Activated CD8-positive, alpha-beta memory T cell treated with anti-CD3 and anti-CD28 coated beads for 48 hours (primary cell): ENCODE results near the gene RNF114.
A peak's percentile ranks its signal among the peaks of the same experiment; 100 is the strongest.
"Not testable (repeated sequence)": the region's sequence is repeated elsewhere in the genome, so short reads cannot be mapped to it uniquely, and the experiment has no call there.

ENCODE experiments used
- DNase-seq, 3 experiments: peaks; one replicate each; pipeline ENCODE4 v3.0.0-alpha.2; 2020; ENCODE audit warnings: low read depth in 2 of 3, low spot score in 2 of 3

Gene RNF114

GRCh38 chr20:49961413-49961812 lies 25.2 kb downstream of the RNF114 start:
- no peak for DNase-seq

GRCh38 chr20:49964964-49965780 lies 29.0 kb downstream of the RNF114 start:
- DNase-seq: no peak

- no peak for DNase-seq
These were observed 29.6 kb downstream of the RNF114 start for GRCh38 chr20:49965781-49966305.

- no peak for DNase-seq
These were observed 30.7 kb downstream of the RNF114 start for GRCh38 chr20:49966861-49967260.

GRCh38 chr20:49969234-49969633 lies 33.0 kb downstream of the RNF114 start:
- no peak for DNase-seq

GRCh38 chr20:49969946-49970345 lies 33.7 kb downstream of the RNF114 start:
- no peak for DNase-seq

GRCh38 chr20:49970498-49970897 lies 34.3 kb downstream of the RNF114 start:
- no peak for DNase-seq

GRCh38 chr20:49973981-49974380 lies 37.8 kb downstream of the RNF114 start:
- DNase-seq: no peak

- DNase-seq: no peak
These were observed 40.3 kb downstream of the RNF114 start for GRCh38 chr20:49976542-49976941.

- DNase-seq: not testable (repeated sequence)
These were observed 41.5 kb downstream of the RNF114 start for GRCh38 chr20:49977740-49978139.

GRCh38 chr20:49978685-49979029 lies 42.5 kb downstream of the RNF114 start:
- no peak for DNase-seq

GRCh38 chr20:49979030-49979832 lies 43.0 kb downstream of the RNF114 start:
- DNase-seq: peak; percentile 22 to 67 (median 65)

GRCh38 chr20:49980140-49981008 lies 44.2 kb downstream of the RNF114 start:
- DNase-seq: no peak

- DNase-seq: no peak
These were observed 45.2 kb downstream of the RNF114 start for GRCh38 chr20:49981218-49982071.

GRCh38 chr20:49982072-49982345 lies 45.8 kb downstream of the RNF114 start:
- no peak for DNase-seq

- DNase-seq: peak; percentile 37 to 60 (median 52)
These were observed 46.3 kb downstream of the RNF114 start, which contains the start of gene SNAI1 for GRCh38 chr20:49982346-49983122. Gene SNAI1, plus strand, starts transcription at chr20:49982980. Its CDS starts 80 bp downstream, at chr20:49983060.

- no peak for DNase-seq
These were observed 47.1 kb downstream of the RNF114 start for GRCh38 chr20:49983123-49983847.

- DNase-seq: no peak
These were observed 47.7 kb downstream of the RNF114 start for GRCh38 chr20:49983848-49984408.
